GM21737 (cell line): ENCODE results near the gene CMIP.
"Not testable (repeated sequence)": the region's sequence is repeated elsewhere in the genome, so short reads cannot be mapped to it uniquely, and the experiment has no call there.

Experiments
- ATAC-seq: cut with Tn5 transposase; IDR thresholded peaks from one replicate; pipeline ENCODE4 v1.9.1; 2021; ENCODE audit warnings: mild to moderate bottlenecking, moderate library complexity; ENCODE audit not compliant: unreplicated experiment

CMIP gene

DNA sequence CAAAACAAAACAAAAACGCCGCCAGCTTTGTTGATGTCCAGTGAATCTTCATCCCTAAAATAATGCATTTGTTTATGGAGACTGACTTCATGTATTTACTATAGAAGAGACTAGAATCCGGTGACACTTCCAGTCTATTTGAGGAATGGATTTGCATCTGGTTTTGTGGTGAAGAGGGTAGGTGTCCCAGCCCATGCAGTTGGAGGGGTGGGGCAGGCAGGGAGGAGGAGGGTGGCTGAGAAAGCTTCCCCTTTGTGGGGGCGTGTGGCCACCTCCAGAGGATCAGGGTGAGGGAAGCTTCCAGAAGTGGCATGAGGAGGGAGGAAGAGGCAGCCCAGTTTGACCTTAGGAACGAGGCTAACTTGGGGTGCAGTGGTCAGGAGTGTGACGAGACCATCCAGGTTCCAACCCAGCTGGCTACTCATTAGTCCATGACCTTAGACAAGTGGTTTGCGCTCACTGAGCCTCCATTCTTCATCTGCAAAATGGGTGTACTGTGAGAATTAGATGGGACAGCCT, 69.5 kb downstream of the CMIP start:
- peak; percentile 65 for ATAC-seq

- ATAC-seq: no peak
Measured at GRCh38 chr16:81514568-81515258, 70.1 kb downstream of the CMIP start.

DNA sequence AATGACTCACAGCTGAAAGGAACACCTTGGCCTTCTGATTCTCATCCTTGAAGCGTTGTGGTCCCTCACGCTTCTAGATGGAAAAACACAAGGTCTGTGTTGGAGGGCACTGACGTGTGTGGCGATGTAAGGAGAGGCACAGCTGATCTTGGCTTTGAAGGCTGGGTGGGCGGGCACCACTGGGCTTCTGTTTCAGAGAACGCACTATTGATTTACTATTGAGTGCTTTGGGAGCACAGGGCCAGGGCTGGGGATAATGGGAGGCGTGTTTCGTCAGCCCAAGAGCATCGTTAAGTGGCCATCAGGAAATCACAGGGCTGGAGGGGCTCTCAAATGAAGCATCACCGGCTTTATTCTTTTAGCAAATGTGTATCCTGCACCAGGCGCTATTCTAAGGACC, 70.7 kb downstream of the CMIP start:
- no peak for ATAC-seq

DNA sequence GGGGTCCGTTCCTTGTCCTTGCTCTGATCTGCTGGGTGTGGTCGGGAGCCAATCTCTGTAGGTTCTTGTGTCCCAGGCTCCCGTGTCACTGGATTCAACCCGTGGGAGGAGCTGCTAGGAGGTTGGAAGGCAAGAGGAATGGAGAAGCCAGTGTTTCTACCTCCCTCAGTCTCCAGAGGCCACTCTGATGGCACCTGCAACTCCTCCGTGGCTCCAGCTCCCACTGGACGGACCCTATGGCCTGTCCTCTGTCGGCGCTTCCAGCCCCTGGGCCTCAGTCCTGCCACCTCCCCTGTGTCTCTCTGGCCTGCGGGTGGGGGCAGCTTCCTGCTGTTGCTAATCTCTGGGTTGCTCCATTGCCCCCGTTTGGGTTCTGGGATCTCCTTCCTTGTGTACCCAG, 71.1 kb downstream of the CMIP start:
- ATAC-seq: no peak

GRCh38 chr16:81516478-81517149, 72.0 kb downstream of the CMIP start:
- ATAC-seq: no peak

- no peak for ATAC-seq
Measured at GRCh38 chr16:81517150-81517499, 72.5 kb downstream of the CMIP start.

DNA sequence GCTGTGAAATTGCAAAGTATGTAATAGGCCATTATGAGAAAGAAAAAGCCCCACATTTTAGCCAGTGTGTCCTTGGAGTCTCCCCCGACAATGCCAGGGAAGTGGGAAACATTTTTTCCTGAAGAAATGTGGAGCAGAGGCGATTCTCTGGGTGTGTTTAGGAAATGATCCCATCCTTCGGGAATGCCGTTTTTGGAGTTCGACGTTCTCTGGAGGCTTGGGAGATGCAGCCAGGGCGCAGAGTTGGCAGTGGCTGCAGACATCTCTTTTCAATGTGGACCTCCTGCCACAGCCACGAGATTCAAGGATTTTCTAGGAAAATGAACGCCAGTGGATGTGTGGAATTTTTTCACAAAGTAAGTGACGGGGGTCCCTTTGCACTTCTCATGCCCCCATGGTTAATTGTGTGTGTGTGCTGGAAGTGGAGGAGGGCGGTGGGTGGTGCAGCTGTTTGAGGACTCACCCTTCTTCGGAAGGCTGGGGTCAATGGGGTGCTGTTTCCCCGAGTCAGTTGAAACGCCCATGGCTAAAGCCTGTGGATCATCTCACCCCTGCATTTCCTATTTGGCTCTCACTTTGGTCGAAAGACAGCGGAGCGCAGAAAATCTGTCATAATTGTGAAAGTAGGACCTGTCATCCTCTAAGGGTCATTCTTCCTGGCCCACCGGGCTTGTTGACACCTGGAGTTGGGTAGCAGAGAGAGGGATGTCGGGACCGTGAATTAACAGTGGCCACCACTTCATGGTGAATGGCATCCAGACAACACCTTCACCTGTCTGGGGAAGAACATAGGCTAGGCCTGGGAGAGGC, 73.2 kb downstream of the CMIP start:
- ATAC-seq: no peak

DNA sequence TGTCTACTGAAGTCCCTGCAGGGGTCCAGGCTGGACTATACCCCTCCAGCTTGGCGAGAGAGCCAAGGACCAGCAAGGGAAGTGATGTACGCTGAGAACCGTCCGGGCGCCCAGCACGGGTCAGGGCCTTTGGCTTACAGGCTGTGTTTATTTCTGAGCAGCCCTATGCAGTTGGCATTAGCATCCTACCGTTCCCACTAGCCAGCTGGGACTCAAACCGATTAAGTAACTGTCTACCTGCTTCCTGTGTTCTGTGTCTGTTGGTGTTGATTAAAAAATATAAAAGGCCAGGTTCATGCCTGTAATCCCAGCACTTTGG, 73.8 kb downstream of the CMIP start:
- ATAC-seq: no peak

- no peak for ATAC-seq
Measured at GRCh38 chr16:81519301-81520150, 74.9 kb downstream of the CMIP start.

GRCh38 chr16:81520151-81520470, 75.5 kb downstream of the CMIP start:
- no peak for ATAC-seq

GRCh38 chr16:81520560-81521135, 76.0 kb downstream of the CMIP start:
- no peak for ATAC-seq

GRCh38 chr16:81521141-81521626, 76.6 kb downstream of the CMIP start:
- peak; percentile 73 for ATAC-seq

GRCh38 chr16:81522108-81522701, 77.6 kb downstream of the CMIP start:
- no peak for ATAC-seq

- not testable (repeated sequence) for ATAC-seq
Measured at GRCh38 chr16:81522851-81523250, 78.2 kb downstream of the CMIP start.

DNA sequence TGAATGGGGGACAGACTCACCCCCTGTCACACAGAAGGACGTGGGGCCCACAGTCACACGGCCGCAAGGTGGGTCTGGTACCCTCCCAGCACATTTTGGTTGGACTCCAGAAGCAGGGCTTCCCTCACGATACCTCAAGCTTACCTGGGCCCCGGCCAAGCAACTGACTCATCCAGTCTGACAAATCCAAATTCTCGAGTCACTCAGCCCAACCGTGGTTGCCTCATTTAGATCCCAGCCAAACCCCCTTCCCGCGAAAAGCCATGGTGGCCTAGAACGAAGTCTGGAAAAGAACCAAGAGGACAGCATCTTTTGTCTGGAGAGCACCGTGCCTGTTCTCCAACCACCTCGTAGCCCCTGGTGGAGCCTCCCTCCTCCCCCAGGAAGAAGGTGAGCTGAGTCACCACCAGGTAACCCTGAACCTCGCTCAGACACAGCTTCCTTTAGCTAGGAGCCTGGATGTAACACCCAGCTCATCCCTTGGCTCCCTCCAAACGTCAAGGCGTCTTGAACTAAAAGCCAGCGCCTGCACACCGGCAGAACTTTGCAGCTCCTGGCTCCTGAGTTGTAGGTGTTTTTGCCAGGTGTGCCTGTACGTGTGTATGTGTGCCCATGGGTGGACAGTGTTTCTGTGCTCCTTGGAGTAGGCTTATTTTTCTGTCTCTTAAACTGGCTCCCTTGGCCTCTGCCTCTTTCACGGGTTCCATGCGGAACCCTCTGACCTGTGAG, 78.9 kb downstream of the CMIP start:
- ATAC-seq: no peak

- ATAC-seq: no peak
Measured at GRCh38 chr16:81524382-81524781, 79.8 kb downstream of the CMIP start.

DNA sequence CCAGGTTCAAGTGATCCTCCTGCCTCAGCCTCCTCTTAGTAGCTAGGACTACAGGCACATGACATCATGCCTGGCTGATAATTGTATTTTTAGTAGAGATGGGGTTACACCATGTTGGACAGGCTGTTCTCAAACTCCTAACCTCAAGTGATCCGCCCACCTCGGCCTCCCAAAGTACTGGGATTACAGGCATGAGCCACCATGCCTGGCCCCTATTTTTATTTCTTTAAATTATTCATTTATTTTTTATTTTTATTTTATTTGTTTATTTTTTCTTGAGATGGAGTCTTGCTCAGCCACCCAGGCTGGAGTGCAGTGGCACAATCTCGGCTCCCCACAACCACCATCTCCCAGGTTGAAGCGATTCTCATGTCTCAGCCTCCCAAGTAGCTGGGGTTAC, 80.3 kb downstream of the CMIP start:
- ATAC-seq: not testable (repeated sequence)

DNA sequence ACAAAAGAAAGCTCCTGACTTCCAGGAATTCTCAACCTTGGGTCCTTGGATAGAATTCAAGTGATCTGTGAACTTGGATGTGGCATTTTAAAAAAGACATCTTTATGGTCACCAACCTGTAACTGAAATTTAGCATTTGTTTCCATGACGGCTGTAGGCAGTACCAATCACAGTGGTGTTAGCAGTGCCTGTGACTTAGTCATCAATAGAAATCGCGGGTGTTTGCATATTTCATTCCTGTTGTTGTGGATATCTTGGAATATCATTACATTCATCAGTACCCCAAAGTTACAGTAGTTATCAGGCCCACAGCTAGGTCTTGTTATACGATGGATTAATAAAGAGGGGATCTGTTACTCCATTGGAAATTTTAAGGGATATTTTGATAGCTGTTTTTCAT, 81.6 kb downstream of the CMIP start:
- no peak for ATAC-seq

- ATAC-seq: no peak
Measured at GRCh38 chr16:81526935-81527334, 82.3 kb downstream of the CMIP start.
